Ishikawa (cell line): ENCODE measurements around the gene AHI1.

ENCODE experiments used
- CEBPB ChIP-seq: IDR thresholded peaks from 2 replicates; pipeline ENCODE4 v1.6.1; 2012
- CREB1 ChIP-seq: IDR thresholded peaks from 2 replicates; pipeline ENCODE4 v1.6.1; 2012; ENCODE audit warnings: low read depth
- EGR1 ChIP-seq: IDR thresholded peaks from 2 replicates; pipeline ENCODE4 v1.6.1; 2012
- EP300 ChIP-seq: IDR thresholded peaks from 2 replicates; pipeline ENCODE4 v1.6.1; 2012; ENCODE audit warnings: borderline replicate concordance
- FOXM1 ChIP-seq: IDR thresholded peaks from 2 replicates; pipeline ENCODE4 v1.6.1; 2012; ENCODE audit warnings: low read depth, borderline replicate concordance
- MAX ChIP-seq: IDR thresholded peaks from 2 replicates; pipeline ENCODE4 v1.6.1; 2012
- NFIC ChIP-seq: IDR thresholded peaks from 2 replicates; pipeline ENCODE4 v1.6.1; 2012
- RAD21 ChIP-seq: IDR thresholded peaks from 2 replicates; pipeline ENCODE4 v1.6.1; 2012; ENCODE audit warnings: low read depth
- REST ChIP-seq: IDR thresholded peaks from 2 replicates; pipeline ENCODE4 v1.6.1; 2012; ENCODE audit warnings: low read depth, mild to moderate bottlenecking
- TAF1 ChIP-seq: IDR thresholded peaks from 2 replicates; pipeline ENCODE4 v1.6.1; 2012; ENCODE audit warnings: low read depth, mild to moderate bottlenecking
- TCF12 ChIP-seq: IDR thresholded peaks from 2 replicates; pipeline ENCODE4 v1.6.1; 2012; ENCODE audit warnings: low read depth
- TEAD4 ChIP-seq: IDR thresholded peaks from 2 replicates; pipeline ENCODE4 v1.6.1; 2012
- USF1 ChIP-seq: IDR thresholded peaks from 2 replicates; pipeline ENCODE4 v1.6.1; 2012
- YY1 ChIP-seq: IDR thresholded peaks from 2 replicates; pipeline ENCODE4 v1.6.1; 2012; ENCODE audit warnings: low read depth
- ZBTB7A ChIP-seq: IDR thresholded peaks from 2 replicates; pipeline ENCODE4 v1.6.1; 2012; ENCODE audit warnings: low read depth

Gene AHI1

GRCh38 chr6:135411849-135412248, 85.7 kb downstream of the AHI1 start:
- TF ChIP-seq FOXM1, result no peak
- no peak for TF ChIP-seq TCF12
- no peak for TF ChIP-seq CEBPB
- TF ChIP-seq EGR1, result no peak
- TF ChIP-seq YY1, result no peak

- TF ChIP-seq RAD21 (no peak), FOXM1 (no peak), EGR1 (no peak), EP300 (no peak), ZBTB7A (no peak), NFIC (no peak), TCF12 (no peak), TAF1 (no peak), CREB1 (no peak), TEAD4 (no peak), CEBPB (no peak), MAX (no peak), REST (no peak), YY1 (no peak), USF1 (no peak)
Observed at GRCh38 chr6:135411339-135411738, 86.2 kb downstream of the AHI1 start.

GRCh38 chr6:135410856-135411255, 86.7 kb downstream of the AHI1 start:
- no peak for TF ChIP-seq EP300
- no peak for TF ChIP-seq ZBTB7A
- no peak for TF ChIP-seq CREB1
- TF ChIP-seq TAF1, result no peak
- no peak for TF ChIP-seq TCF12
- no peak for TF ChIP-seq TEAD4
- TF ChIP-seq NFIC, result no peak
- TF ChIP-seq USF1, result no peak
- TF ChIP-seq CEBPB, result no peak
- TF ChIP-seq REST, result no peak
- no peak for TF ChIP-seq RAD21
- TF ChIP-seq YY1, result no peak
- no peak for TF ChIP-seq MAX
- no peak for TF ChIP-seq EGR1
- TF ChIP-seq FOXM1, result no peak

GRCh38 chr6:135403584-135403983, 94.0 kb downstream of the AHI1 start:
- TF ChIP-seq FOXM1, result no peak
- TF ChIP-seq ZBTB7A, result no peak
- TF ChIP-seq RAD21, result no peak
- TF ChIP-seq CEBPB, result no peak
- TF ChIP-seq YY1, result no peak

GRCh38 chr6:135402311-135402710, 95.2 kb downstream of the AHI1 start:
- no peak for TF ChIP-seq NFIC
- no peak for TF ChIP-seq TCF12
- no peak for TF ChIP-seq ZBTB7A
- TF ChIP-seq EP300, result no peak
- no peak for TF ChIP-seq CREB1
- no peak for TF ChIP-seq USF1
- no peak for TF ChIP-seq REST
- no peak for TF ChIP-seq TAF1
- no peak for TF ChIP-seq MAX
- no peak for TF ChIP-seq RAD21
- no peak for TF ChIP-seq FOXM1
- no peak for TF ChIP-seq YY1
- no peak for TF ChIP-seq CEBPB
- no peak for TF ChIP-seq EGR1
- TF ChIP-seq TEAD4, result no peak
